ENCODE data around the gene PCAT7. TPM values are rescaled to one million over a fixed set of nuclear protein-coding genes. Genes with fewer than 3 reads are reported as not detected.
"Not testable (repeated sequence)": the region's sequence is repeated elsewhere in the genome, so short reads cannot be mapped to it uniquely, and the experiment has no call there.

PCAT7 gene
- total RNA-seq, 1 donor, result 0.43 TPM

GRCh38 chr9:94563548-94563947, 8.7 kb downstream of the PCAT7 start:
- no peak overlapping the region for H3K4me3 ChIP-seq (ENCODE audit: low read depth, low read length)
- no peak for DNase-seq (ENCODE audit: low read depth)
- TF ChIP-seq CTCF (IDR thresholded peaks at IDR 0.05; ENCODE audit: insufficient read depth, low read depth, low read length), result no peak

- not testable (repeated sequence) for DNase-seq (ENCODE audit: low read depth); H3K4me3 ChIP-seq (ENCODE audit: low read depth, low read length)
Measured at GRCh38 chr9:94564279-94564678, 9.4 kb downstream of the PCAT7 start.

- H3K4me3 ChIP-seq (ENCODE audit: low read depth, low read length), result no peak overlapping the region
- DNase-seq (ENCODE audit: low read depth), result no peak
- TF ChIP-seq CTCF (IDR thresholded peaks at IDR 0.05; ENCODE audit: insufficient read depth, low read depth, low read length), result no peak
Measured at GRCh38 chr9:94566550-94566949, 11.7 kb downstream of the PCAT7 start.

GRCh38 chr9:94567271-94567670, 12.4 kb downstream of the PCAT7 start:
- no peak for TF ChIP-seq CTCF (IDR thresholded peaks at IDR 0.05; ENCODE audit: insufficient read depth, low read depth, low read length)
- no peak for DNase-seq (ENCODE audit: low read depth)

GRCh38 chr9:94568250-94568889, 13.5 kb downstream of the PCAT7 start:
- TF ChIP-seq CTCF (IDR thresholded peaks at IDR 0.05; ENCODE audit: insufficient read depth, low read depth, low read length), result no peak
- H3K4me3 ChIP-seq (ENCODE audit: low read depth, low read length), result no peak overlapping the region
- DNase-seq (ENCODE audit: low read depth), result no peak

More at GRCh38 chr9:94567271-94567670, 12.4 kb downstream of the PCAT7 start:
- no peak overlapping the region for H3K4me3 ChIP-seq (ENCODE audit: low read depth, low read length)

GRCh38 chr9:94568972-94569712, 14.3 kb downstream of the PCAT7 start:
- TF ChIP-seq CTCF (IDR thresholded peaks at IDR 0.05; ENCODE audit: insufficient read depth, low read depth, low read length), result no peak
- H3K4me3 ChIP-seq (ENCODE audit: low read depth, low read length), result no peak overlapping the region
- no peak for DNase-seq (ENCODE audit: low read depth)

- no peak for DNase-seq (ENCODE audit: low read depth)
Measured at GRCh38 chr9:94576131-94576530, 21.2 kb downstream of the PCAT7 start.

More at GRCh38 chr9:94576131-94576530, 21.2 kb downstream of the PCAT7 start:
- TF ChIP-seq CTCF (IDR thresholded peaks at IDR 0.05; ENCODE audit: insufficient read depth, low read depth, low read length), result no peak
- no peak overlapping the region for H3K4me3 ChIP-seq (ENCODE audit: low read depth, low read length)

All from fibroblast of villous mesenchyme (primary cell).